ENCODE results near the gene NDUFA13. TPM values are rescaled to one million over a fixed set of nuclear protein-coding genes. Genes with fewer than 3 reads are reported as not detected.

NDUFA13 gene
- total RNA-seq, 4 donors from 2014 or later: 31.4 to 179 (median 108) TPM

DNA sequence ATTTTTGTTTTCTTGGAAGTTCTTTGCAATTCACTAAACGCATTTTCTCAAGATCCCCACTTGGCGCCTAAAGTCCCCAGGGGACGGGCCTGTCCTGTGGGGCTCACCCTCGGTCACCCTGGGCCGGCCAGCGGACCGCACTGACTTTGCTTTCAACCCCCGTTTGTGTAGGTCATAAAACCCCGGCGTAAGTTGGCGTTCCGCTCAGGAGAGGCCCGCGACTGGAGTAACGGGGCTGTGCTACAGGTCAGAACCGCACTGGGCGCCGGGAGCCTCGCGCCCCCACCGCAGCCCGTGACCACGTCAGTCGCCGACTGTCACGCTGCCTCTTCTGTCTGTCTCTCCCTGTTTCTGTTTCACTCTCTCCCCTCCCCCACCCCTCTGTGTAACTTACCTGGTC is 14.2 kb upstream of the NDUFA13 start:
- no peak overlapping the region for H3K4me3 ChIP-seq (ENCODE audit: low read depth, poor library complexity, severe bottlenecking)
- no peak for TF ChIP-seq POLR2A (IDR thresholded peaks at IDR 0.05)
- TF ChIP-seq, protein P1, sequence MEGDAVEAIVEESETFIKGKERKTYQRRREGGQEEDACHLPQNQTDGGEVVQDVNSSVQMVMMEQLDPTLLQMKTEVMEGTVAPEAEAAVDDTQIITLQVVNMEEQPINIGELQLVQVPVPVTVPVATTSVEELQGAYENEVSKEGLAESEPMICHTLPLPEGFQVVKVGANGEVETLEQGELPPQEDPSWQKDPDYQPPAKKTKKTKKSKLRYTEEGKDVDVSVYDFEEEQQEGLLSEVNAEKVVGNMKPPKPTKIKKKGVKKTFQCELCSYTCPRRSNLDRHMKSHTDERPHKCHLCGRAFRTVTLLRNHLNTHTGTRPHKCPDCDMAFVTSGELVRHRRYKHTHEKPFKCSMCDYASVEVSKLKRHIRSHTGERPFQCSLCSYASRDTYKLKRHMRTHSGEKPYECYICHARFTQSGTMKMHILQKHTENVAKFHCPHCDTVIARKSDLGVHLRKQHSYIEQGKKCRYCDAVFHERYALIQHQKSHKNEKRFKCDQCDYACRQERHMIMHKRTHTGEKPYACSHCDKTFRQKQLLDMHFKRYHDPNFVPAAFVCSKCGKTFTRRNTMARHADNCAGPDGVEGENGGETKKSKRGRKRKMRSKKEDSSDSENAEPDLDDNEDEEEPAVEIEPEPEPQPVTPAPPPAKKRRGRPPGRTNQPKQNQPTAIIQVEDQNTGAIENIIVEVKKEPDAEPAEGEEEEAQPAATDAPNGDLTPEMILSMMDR (IDR thresholded peaks at IDR 0.05): no peak
- WGBS, 2 donors: 92% methylated on average over 26 of the region's 26 CpGs
- intact Hi-C loops (cut with DNase I; ENCODE audit: low total_unique reads): no loop called here
- no peak for DNase-seq (ENCODE audit: low spot score in 2 of 2)

DNA sequence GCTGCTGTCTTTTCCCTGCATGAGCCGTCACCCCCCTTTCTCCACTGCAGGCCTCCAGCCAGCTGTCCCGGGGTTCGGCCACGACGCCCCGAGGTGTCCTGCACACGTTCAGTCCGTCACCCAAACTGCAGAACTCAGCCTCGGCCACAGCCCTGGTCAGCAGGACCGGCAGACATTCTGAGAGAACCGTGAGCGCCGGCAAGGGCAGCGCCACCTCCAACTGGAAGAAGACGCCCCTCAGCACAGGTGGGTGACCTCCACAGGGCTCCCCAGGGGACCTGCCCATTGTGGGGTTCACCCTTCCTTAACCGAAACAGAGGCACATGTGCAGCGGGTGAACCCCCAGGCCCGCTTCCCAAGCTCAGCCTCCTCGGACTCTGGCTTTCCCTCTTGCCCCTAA is 13.7 kb upstream of the NDUFA13 start:
- WGBS, 2 donors: 92 to 95% methylated on average over 19 of the region's 19 CpGs

DNA sequence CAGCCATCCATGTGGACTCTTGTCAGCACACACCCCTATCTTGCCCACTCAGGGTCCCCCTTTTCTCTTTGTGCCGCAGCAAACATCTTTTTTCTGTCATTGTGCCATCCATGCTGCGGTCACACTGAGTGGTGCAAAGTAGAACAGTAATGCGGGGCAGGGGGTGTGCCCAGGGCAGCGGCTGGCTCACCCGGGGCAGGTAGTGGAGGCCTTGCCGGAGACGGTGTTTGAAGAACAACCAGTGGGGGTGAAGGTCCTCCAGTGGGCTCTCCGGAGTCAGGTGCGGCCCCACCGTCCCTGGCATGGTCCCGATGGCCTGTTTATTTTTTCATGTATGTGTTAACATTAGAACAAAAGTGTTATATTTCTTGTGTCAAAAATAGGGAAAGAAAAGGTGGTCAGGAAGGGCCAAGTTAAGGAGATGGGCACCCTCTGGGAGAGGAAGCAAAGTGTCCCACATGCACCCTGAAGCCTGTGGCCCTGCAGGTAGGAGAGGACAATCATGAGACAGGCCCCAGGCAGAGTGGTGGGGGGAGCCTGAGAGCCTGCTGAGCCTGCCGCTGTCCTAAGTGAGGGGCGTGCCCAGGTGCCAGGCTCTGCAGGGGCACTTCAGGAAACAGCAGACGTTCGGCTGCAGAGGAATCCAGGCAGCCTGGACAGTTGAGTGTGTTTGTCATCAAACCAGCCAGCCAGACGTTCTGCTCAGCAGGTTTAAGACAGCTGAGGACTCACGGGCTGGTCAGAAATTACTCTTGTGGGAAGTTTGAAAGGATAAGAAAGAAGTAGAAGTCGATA is 13.0 kb upstream of the NDUFA13 start:
- H3K4me3 ChIP-seq (ENCODE audit: low read depth, poor library complexity, severe bottlenecking): no peak overlapping the region
- WGBS, 2 donors: 85 to 91% methylated on average over 18 of the region's 18 CpGs
- intact Hi-C loops (cut with DNase I; ENCODE audit: low total_unique reads): no loop called here
- no peak for TF ChIP-seq POLR2A (IDR thresholded peaks at IDR 0.05)
- TF ChIP-seq, protein P1 (IDR thresholded peaks at IDR 0.05): no peak
- no peak for DNase-seq (ENCODE audit: low spot score in 2 of 2)

More for the DNA sequence above, 13.7 kb upstream of the NDUFA13 start:
- no peak for DNase-seq (ENCODE audit: low spot score in 2 of 2)
- TF ChIP-seq POLR2A (IDR thresholded peaks at IDR 0.05): no peak
- TF ChIP-seq, protein P1 (IDR thresholded peaks at IDR 0.05): no peak
- intact Hi-C loops (cut with DNase I; ENCODE audit: low total_unique reads): no loop called here
- H3K4me3 ChIP-seq (ENCODE audit: low read depth, poor library complexity, severe bottlenecking): no peak overlapping the region

DNA sequence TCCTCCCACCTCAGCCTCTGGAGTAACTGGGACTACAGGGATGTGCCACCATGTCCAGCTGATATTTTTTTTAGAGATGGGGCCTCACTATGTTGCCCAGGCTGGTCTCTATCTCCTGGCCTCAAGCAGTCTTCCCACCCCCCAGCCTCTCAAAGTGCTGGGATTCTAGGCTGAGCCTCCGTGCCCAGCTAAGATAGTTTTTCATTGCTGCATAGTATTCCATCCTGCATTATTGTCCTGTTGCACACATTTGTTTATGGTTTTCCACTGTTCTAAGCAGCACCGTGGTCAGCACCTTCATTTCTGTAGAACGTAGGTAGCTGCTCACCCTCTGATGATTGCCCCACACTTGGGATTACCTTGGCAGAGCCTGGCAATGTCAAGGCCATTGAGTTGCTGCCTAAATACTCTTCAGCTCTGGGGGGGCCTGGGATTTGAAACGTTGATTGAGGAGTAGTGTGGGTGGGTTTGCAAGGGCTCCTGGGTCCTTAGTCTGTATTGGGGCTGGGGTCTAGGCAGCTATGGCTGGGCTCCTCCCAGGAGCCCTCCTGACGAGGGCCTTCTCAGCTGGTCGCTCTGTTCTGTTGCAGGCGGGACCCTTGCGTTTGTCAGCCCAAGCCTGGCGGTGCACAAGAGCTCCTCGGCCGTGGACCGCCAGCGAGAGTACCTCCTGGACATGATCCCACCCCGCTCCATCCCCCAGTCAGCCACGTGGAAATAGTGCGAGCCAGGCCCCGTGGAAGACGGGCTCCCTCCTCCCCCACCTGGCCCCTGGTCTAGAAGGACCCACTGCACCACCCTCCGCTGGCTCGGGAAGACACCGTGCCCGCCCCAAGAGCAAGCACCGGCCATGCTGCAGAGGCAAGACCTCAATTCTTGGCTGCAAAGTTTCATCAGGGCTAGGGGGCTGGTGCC is 11.0 kb upstream of the NDUFA13 start:
- no peak for DNase-seq (ENCODE audit: low spot score in 2 of 2)
- intact Hi-C loops (cut with DNase I; ENCODE audit: low total_unique reads): no loop called here
- TF ChIP-seq, protein P1 (IDR thresholded peaks at IDR 0.05): no peak
- no peak for TF ChIP-seq POLR2A (IDR thresholded peaks at IDR 0.05)
- H3K4me3 ChIP-seq (ENCODE audit: low read depth, poor library complexity, severe bottlenecking): no peak overlapping the region
- 89 to 91% methylated on average over 14 to 23 of the region's 23 CpGs for WGBS, 2 donors

DNA sequence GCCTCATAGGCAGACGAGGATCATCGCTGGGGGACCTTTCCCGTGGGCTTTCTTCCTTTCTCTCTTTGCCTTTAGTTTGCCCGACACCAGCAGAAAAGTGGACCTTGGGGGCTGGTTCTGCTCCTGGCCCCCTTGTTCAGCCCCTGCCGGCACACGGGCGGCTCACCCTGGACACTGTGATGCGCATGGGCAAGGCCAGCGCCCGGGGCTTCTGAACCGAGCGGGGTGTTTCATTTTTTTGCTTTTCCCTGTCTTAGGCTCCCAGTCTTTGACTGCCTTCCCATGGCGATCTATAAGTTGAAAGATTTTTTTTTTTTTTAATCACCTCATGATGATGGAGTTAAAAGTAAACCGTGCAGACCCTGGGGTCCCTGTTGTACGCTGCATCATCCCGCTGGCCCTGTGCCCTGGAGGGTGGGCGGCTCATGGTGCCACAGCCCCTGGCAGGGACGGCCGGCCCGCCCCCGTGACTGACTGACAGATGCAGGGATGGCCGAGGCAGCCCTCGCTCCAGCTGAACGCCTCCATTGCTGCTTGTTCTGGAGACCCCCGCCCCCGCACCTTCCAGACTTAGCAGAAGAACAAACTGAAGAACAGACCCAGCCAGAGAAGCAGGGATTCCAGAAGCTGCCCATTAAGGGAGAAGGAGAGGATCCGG is 10.2 kb upstream of the NDUFA13 start:
- intact Hi-C loops (cut with DNase I; ENCODE audit: low total_unique reads): no loop called here
- H3K4me3 ChIP-seq (ENCODE audit: low read depth, poor library complexity, severe bottlenecking): no peak overlapping the region
- DNase-seq (ENCODE audit: low spot score in 2 of 2): no peak
- no peak for TF ChIP-seq POLR2A (IDR thresholded peaks at IDR 0.05)
- TF ChIP-seq, protein P1 (IDR thresholded peaks at IDR 0.05): no peak
- 83 to 88% methylated on average over 25 to 27 of the region's 27 CpGs for whole genome bisulfite sequencing, 2 donors
